ENCODE data around the gene ACTA2. TPM values are rescaled to one million over a fixed set of nuclear protein-coding genes. Genes with fewer than 3 reads are reported as not detected.

ACTA2 gene
- total RNA-seq, 1 donor from 2014 or later: 98.5 TPM

DNA sequence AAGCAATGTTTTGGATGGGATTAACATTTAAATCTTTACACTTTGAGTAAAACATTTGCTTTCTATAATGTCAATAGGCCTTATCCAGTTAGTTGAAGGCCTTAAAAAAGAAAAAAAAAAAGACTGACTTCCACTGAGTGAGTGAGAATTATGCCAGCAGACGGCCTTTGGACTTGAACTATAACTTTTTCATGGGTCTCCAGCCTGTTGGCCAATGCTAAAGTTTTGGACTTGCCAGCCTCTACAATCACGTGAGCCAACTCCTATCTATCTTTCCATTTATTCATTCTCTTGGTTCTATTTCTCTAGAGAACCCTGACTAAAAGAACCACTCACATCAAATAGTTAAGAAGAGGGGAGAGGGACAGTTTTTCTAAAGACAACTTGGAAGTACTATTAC is 35.3 kb upstream of the ACTA2 start:
- Mint-ChIP-seq H3K36me3 (ENCODE audit: low read depth, unreplicated experiment) (peaks cover 30% of the 10 kb centered on the region), H3K27ac (ENCODE audit: unreplicated experiment) (no peak overlapping the region), H3K9me3 (ENCODE audit: unreplicated experiment) (no peaks in the 10 kb centered on the region), H3K27me3 (ENCODE audit: unreplicated experiment) (peaks cover 3% of the 10 kb centered on the region), H3K4me3 (ENCODE audit: unreplicated experiment) (peak overlapping the region; percentile 17), H3K4me1 (ENCODE audit: unreplicated experiment) (peaks cover 26% of the 10 kb centered on the region)
- no peak for DNase-seq (ENCODE audit: low spot score)
- TF ChIP-seq, protein P1, sequence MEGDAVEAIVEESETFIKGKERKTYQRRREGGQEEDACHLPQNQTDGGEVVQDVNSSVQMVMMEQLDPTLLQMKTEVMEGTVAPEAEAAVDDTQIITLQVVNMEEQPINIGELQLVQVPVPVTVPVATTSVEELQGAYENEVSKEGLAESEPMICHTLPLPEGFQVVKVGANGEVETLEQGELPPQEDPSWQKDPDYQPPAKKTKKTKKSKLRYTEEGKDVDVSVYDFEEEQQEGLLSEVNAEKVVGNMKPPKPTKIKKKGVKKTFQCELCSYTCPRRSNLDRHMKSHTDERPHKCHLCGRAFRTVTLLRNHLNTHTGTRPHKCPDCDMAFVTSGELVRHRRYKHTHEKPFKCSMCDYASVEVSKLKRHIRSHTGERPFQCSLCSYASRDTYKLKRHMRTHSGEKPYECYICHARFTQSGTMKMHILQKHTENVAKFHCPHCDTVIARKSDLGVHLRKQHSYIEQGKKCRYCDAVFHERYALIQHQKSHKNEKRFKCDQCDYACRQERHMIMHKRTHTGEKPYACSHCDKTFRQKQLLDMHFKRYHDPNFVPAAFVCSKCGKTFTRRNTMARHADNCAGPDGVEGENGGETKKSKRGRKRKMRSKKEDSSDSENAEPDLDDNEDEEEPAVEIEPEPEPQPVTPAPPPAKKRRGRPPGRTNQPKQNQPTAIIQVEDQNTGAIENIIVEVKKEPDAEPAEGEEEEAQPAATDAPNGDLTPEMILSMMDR (IDR thresholded peaks at IDR 0.05; ENCODE audit: unreplicated experiment): no peak

DNA sequence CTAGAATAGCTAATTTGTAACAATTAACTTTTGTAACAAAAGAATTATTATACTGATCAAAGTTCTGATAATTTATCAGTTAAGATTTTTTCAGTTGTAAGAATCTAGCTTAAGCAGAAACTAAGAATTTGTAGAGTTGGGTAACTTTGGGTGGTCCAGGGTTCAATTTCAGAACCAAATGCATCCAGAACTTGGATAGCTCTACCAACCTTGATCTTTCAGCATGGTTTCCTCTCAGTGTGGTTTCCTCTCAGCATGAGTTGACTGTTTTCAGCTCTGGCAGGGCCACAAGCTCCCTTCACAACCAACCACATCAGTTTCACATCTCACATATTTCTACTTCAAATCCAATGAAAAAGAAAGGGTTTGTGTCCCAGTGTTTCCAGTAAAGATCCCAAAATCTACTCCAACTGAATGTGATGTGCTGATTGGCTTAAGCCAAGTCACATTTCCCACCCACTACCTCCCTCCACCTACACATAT is 34.7 kb upstream of the ACTA2 start:
- Mint-ChIP-seq H3K36me3 (ENCODE audit: low read depth, unreplicated experiment) (peaks cover 30% of the 10 kb centered on the region), H3K4me3 (ENCODE audit: unreplicated experiment) (no peak overlapping the region), H3K9me3 (ENCODE audit: unreplicated experiment) (no peaks in the 10 kb centered on the region), H3K4me1 (ENCODE audit: unreplicated experiment) (peaks cover 24% of the 10 kb centered on the region), H3K27ac (ENCODE audit: unreplicated experiment) (no peak overlapping the region), H3K27me3 (ENCODE audit: unreplicated experiment) (peaks cover 3% of the 10 kb centered on the region)
- DNase-seq (ENCODE audit: low spot score): no peak
- TF ChIP-seq, protein P1 (IDR thresholded peaks at IDR 0.05; ENCODE audit: unreplicated experiment): no peak

DNA sequence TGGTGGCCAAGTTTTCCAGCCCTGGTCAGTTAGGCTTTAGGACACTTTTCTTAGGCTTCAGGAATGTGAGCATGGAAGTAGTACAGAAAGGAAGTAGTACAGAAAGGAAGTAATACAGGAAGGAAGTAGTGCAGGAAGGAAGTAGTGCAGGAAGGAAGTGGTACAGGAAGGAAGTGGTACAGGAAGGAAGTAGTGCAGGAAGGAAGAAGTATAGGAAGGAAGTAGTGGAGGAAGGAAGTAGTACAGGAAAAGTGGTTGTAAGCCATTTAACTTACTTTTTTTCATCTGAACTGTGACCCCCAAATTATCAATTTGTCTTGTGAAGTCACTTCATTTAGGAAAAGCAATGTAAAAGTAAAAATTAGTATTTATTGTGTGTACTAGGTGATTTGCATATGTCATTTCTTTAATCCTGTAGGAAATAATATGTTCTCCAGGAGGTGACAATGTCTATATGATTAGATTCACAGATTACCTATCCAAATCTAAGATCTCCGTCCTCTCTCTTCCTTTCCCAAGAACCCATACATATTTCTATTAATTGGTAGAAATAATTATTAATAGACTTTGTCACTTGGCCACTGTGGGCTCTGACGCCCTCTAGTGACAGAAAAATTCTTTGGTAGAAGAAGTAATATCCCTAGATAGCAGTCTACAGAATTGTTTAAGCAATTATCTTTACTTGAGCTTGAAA is 34.1 kb upstream of the ACTA2 start:
- no peak overlapping the region for H3K27ac Mint-ChIP-seq (ENCODE audit: unreplicated experiment)
- no peak for DNase-seq (ENCODE audit: low spot score)
- peaks cover 30% of the 10 kb centered on the region for H3K36me3 Mint-ChIP-seq (ENCODE audit: low read depth, unreplicated experiment)
- no peaks in the 10 kb centered on the region for H3K9me3 Mint-ChIP-seq (ENCODE audit: unreplicated experiment)
- H3K4me1 Mint-ChIP-seq (ENCODE audit: unreplicated experiment): peaks cover 19% of the 10 kb centered on the region
- peaks cover 3% of the 10 kb centered on the region for H3K27me3 Mint-ChIP-seq (ENCODE audit: unreplicated experiment)
- TF ChIP-seq, protein P1 (IDR thresholded peaks at IDR 0.05; ENCODE audit: unreplicated experiment): peak; percentile 62
- H3K4me3 Mint-ChIP-seq (ENCODE audit: unreplicated experiment): peak overlapping the region; percentile 66

DNA sequence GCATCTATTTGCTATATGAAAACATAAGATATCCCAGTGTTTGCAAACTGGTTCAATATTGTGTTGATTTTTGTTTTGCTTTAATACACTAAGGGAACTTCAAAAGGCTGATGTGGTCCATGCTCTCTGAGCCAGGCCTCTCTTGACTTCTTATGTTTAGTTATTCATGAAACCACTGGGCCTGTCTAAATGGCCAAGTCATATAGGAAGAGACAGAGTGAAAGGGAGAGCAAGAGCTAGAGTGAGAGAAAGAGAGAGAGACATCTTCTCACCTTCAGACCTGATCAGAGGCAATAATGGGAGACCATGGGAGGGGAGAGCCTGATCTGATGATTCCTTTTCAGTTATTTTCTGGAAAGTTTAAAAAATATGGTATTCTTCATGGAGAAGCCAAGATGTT is 32.0 kb upstream of the ACTA2 start:
- H3K27me3 Mint-ChIP-seq (ENCODE audit: unreplicated experiment): peaks cover 3% of the 10 kb centered on the region
- TF ChIP-seq, protein P1 (IDR thresholded peaks at IDR 0.05; ENCODE audit: unreplicated experiment): no peak
- no peak overlapping the region for H3K27ac Mint-ChIP-seq (ENCODE audit: unreplicated experiment)
- no peak for DNase-seq (ENCODE audit: low spot score)
- peaks cover 33% of the 10 kb centered on the region for H3K36me3 Mint-ChIP-seq (ENCODE audit: low read depth, unreplicated experiment)
- no peaks in the 10 kb centered on the region for H3K9me3 Mint-ChIP-seq (ENCODE audit: unreplicated experiment)
- H3K4me3 Mint-ChIP-seq (ENCODE audit: unreplicated experiment): peak overlapping the region; percentile 30
- H3K4me1 Mint-ChIP-seq (ENCODE audit: unreplicated experiment): peaks cover 7% of the 10 kb centered on the region

DNA sequence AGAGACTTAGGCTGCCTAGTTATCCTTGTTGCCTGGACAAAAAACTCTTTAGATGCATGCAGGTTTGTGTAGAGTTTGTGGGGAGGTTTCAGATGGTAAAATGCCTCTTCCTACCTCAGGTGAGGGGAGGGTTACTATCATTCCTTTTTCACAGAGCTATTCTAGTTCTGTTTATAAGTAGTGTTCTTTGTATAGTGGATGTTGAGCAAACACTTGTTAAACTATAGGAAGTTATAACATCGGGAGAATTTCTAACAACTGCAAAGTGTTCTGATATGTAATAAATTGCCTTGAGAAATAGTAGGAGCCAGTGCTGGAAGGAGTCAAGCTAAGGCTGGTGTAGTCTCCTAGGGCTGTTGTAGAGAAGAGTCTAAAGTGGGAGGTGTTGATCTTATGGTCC is 31.4 kb upstream of the ACTA2 start:
- TF ChIP-seq, protein P1 (IDR thresholded peaks at IDR 0.05; ENCODE audit: unreplicated experiment): no peak
- Mint-ChIP-seq H3K4me3 (ENCODE audit: unreplicated experiment) (no peak overlapping the region), H3K4me1 (ENCODE audit: unreplicated experiment) (peaks cover 6% of the 10 kb centered on the region), H3K27ac (ENCODE audit: unreplicated experiment) (no peak overlapping the region), H3K27me3 (ENCODE audit: unreplicated experiment) (no peaks in the 10 kb centered on the region), H3K36me3 (ENCODE audit: low read depth, unreplicated experiment) (peaks cover 31% of the 10 kb centered on the region), H3K9me3 (ENCODE audit: unreplicated experiment) (no peaks in the 10 kb centered on the region)
- DNase-seq (ENCODE audit: low spot score): no peak

Data from endothelial cell (in vitro differentiated cells).